GM18873 (cell line): ENCODE data around the gene LMO1.

ENCODE experiments used
- ATAC-seq: cut with Tn5 transposase; IDR thresholded peaks from one replicate; pipeline ENCODE4 v1.9.1; 2021; ENCODE audit warnings: mild to moderate bottlenecking, moderate library complexity, moderate number of reproducible peaks; ENCODE audit not compliant: unreplicated experiment, low FRiP score

The LMO1 gene

DNA sequence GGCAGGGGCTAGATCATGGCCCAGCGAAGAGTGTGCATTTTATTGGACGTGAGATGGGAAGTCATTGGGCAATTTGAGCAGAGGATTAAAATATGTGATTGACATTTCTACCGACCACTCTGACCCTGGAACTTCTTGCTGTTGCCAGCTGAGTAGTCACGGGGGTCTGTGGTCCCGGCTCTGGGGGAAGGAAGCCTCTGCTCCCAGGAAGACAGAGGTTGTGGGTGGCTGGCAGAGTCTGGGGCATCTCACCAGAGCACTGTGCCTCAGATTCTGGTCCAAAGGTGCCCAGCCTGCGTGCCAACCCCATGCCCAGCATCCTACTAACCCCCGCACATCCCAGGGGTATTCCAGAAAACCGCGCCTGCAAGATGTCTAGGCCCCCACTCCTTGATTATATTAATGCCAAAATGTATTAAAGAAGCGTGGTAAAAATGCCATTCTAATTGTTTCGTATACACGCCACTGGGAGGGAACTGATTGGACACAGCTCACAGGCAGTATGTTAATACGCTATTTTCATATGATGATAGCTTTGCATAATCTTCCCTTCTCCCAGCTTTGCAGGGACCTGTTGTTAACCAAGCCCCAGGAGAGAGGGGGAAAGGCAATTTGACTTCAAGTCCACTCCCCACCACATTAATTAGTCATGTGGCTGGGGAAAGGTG, 25.3 kb upstream of the LMO1 start:
- ATAC-seq: no peak

DNA sequence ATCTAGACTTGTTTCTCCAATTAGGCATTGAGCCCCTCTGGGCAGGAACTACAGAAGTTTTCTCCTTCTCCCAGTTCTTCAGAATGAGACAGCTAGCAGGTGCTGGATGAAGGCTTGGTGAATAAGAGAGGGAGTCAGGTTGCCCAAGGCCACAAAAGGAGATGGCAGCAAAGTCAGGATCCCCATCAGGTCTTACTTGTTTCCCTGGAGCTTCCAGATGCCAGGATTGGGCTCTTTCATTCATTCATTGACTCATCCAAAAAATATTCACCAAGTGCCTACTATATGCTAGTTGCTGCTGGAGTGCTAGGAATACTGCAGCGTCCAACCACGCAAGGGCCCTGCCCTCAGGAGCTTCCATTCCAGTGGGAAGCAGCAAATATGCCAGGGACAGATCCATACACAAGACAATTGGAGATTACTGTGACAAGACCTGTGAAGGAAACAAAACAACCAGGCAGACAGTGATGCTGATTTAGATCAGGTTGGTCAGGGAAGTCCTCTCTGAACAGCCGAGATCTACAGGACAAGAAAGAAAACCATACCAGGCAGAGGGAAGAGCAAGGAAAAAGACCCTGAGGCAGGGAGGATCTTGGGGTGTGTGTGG, 24.6 kb upstream of the LMO1 start:
- no peak for ATAC-seq

DNA sequence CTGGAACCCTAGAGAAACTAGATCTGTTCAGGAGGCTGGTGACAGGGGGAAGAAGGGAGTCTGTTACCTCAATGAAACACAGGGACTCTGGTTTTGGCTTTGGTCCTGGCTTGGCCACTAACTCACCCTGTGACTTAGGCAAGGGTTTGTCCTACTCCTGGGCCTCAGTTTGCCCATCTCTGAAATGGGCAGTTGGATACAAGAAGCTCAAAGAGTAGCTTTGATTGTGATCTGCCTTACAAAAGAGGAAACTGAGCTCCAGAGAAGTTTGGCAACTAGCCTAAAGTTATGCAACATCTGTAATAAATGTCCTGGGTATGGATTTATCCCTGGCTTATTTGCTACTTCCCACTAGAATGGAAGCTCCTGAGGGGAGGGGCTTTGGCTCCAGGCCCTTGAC, 24.0 kb upstream of the LMO1 start:
- ATAC-seq: no peak

DNA sequence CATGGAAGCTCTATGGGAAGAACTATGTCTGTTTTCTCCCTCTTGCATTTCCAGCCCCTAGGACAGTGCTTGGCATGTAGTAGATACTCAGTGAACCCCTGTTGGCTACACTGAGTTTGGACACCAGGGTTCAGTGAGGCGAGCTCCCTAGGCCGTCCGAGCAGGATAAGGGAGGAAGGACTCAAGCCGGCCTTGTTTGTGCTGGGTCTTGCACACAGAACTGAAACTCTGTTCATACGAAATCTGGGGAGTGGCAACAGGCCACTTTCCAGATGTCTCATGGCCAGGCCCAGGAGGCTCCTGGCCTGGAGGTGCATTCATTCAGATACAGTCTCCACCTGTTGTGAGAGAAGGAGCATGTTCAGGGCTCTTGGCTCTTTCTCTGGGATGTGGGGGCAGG, 23.6 kb upstream of the LMO1 start:
- no peak for ATAC-seq

DNA sequence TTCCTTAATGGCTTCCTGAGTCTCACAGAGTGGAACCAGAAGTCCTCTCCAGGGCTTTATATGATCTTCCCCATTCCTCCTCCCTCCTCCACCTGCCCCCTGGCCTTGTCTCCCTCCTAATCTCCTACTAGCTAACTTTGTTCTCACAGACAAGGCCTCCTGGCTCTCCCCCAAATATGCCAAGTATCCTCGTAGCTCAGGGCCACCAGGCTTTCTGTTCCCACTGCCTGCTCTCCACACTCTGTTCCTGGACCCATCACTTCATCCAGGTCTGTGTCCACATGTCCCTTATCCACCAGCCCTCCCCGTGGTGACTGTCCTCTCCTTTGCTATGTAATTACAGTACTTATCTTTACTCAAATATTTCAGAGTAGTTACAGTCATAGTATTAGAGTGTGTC, 23.2 kb upstream of the LMO1 start:
- ATAC-seq: no peak

DNA sequence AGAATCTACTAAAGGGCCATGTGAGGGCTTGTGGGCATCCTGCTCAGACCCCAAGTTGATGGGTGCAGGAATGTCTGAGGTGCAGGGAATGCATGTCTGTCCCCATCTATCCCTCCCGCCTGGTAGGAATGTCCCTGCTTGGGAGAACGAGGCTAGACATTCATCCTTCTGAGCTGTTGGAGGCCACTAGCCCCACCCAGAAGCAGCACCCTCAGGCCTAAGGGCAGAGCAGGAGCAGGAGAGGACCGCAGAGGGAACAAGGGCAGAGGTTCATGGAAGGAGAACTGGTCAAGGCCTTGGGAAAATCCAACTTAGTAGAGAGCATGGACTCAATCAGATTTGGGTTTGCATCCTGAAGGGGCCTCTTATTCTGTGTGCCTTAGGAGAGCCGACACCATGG, 22.1 kb upstream of the LMO1 start:
- no peak for ATAC-seq

DNA sequence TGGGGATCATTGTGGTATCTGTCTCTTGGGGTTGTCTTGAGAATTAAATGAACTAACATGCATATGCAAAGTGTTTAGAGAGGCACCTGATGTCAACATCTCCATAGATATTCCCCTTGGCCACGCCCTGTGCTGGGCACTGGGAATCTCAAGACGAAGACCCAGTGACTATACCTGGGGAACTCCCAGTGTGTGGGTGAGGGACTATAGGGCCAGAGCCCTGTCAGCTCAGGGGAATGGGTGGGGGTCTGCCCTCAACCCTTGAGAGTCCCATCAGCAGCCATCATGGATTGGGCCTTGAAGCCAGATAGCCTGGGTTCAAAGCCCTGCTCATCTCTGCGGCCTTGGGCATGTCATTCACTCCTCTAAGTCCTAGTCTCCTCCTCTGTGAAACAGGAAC, 21.6 kb upstream of the LMO1 start:
- ATAC-seq: no peak

DNA sequence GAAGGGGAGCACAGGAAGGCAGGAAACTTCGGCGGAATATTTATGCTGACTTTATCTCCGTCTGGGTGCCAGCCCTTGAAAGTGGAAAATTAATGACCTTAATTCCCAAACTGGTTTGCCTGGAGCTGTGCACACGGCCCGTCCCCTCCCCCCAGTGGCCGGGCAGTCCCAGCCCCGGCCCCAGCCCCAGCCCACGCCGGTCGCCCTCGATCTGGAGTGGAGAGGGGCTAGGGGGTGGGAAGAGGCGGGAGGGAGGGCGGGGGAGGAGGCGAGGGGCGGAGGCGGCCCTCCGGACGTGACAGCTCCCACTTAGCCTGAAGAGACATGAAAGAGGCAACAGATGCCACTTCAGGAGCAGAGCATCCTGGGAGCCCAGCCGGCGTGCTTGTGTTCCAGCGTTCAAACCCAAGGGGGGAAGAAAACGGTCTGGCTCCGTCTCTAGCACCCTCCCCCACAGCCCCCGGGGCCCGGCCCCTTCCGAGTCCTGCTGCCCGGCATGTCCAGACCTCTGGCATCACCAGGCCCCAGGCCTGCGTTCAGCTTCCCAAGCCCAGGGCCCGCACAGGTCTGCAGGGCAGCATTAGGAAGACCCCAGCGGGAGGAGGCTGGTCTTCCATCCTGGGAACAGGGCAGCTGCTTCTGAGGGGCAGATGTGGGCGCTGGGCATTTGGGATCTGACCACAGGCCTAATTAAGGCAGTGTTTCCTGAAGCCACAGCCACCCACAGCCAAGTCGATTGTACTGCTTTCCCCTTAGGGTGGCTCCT, 20.0 kb upstream of the LMO1 start:
- ATAC-seq: no peak

DNA sequence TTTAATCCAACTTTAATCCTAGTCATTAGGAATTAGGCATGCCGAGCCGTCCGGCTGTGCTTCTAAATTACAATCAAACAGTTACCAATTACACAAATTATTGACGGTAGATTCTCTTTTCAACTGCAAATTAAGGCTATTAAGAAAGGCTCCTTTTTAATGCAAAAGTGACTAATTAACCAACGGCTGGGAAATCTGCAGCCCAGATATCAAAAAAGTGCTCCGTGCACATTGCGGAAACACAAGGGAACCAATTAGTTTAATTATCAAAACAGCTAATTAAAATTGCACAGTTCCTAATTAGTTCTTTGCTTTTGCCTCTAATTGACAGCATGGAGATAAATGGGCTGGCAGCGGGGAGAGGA, 19.4 kb upstream of the LMO1 start:
- no peak for ATAC-seq

DNA sequence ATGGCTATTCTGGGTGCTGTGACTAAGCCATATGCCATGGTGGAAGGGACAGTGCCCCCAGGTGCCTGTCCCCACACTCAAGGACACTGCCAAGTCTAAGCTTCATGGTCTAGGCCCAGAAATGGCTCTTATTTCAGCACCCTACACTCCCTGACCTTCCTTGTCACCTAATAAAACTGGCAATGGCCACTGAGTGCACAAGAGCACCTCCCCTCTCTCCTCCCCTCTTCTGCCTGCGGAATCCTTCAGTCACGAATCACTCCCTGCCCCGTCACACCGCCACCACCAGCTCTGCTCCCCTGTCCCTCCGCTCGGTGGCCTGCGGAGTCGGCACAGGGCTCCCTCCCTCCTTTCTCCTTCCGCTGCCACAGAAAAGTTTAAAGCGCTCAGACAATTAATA, 19.0 kb upstream of the LMO1 start:
- no peak for ATAC-seq

DNA sequence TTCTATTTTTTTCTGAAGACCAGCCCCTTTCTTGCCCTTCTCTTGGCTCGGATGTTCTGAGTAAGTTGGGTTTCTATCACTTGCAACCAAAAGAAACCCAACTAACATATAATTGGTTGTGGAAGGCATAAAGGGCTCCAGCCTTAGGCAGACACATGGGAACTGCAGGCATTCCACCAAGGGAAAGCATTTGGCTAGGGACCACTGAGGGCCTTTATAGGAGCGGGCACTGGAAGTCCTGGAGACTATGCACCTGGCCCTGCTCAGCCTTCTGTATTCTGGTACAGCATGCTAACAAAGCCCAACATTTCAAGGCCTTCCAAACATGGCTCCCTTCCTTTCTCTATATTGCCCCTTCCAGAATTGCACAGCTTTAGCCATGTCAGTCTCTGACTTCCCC, 17.6 kb upstream of the LMO1 start:
- no peak for ATAC-seq

DNA sequence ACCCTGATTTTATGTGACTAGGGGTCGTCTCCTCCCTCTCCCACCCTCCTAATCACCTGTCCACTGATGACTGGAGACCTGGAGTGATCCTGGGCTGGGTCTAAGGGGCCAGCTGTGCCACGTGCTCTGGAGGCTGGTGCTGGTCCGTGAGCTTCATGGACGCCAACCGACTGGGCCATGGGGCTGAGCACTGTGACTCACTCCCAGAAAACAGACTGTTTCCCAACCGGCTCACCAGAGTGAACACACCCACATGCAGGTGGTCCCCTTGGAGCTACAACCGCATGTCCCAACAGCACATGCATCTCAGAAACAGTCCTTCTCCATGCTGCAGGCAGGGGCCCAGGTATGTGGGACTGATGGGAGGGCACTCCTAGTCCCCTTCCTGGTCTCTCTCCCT, 14.0 kb upstream of the LMO1 start:
- no peak for ATAC-seq

DNA sequence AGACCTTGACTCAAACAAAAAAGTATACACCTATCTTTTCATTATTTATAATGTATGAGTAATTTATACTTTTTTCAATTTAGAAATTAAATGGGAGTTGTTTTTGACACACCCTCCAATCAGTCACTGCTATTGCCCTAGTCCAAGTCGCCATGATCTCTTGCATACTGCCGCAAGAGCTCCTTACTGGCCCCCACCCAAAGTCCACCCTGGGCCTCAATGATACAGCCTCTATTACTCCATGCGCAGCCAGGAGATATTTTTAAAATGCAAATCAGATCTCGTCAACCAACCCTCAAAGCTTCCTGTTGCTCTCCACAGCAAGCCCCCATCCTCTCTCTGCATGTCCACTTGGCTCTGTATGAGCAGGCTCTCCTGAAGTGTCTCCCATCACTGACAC, 12.8 kb upstream of the LMO1 start:
- ATAC-seq: no peak

DNA sequence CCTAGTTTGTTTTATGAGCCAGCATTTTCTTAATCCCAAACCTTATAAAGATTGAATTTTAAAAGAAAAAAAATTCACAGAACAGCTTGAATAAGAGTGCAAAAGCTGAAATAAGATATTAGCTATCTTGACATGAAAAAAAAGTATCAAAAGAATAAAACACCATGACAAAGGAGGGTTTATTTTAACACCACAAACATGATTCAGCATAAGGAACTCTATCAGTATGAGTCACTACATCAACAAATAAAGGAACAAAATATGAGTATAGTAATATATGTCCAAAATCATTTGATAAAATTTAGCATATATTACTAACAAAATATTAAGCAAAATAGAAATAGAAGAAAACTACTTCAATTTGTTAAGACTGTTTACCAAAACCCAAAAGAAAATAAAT, 9.6 kb upstream of the LMO1 start:
- ATAC-seq: no peak

DNA sequence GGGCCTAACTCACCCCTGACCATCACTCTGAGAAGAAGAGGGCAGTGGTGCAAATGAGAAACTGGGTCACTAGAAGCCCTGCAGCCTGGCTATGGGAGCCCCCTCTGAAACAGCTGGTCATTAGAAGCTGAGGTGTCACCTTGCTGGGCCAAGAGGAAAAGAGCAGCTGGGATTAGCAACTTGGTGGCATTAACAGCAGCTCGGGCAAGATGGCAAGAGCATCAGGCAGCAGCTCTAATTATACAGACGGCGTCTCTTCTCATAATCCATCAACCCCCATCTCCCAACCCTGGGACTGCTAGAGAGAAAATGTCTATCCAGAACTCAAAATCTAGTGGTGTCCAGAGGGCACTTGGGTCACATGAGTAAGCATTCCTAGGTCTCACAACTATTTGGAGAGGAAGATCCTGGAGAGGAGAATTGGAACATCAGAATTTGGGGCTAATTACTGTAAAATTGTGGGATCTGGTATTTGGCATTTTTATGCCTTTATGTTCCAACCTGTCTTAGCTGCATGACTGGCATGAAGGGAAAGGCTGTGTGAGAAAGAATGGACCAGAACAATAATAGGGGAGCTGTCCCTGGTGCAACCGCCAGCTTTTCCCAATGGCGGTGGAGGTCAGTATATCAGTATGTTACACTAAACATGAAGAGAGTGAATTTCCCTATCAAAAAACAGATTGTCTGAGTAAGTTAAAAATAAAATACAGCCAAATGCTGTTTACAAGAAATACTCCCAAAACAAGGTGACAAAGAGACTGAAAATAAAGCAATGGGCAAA, 7.6 kb upstream of the LMO1 start:
- ATAC-seq: no peak

DNA sequence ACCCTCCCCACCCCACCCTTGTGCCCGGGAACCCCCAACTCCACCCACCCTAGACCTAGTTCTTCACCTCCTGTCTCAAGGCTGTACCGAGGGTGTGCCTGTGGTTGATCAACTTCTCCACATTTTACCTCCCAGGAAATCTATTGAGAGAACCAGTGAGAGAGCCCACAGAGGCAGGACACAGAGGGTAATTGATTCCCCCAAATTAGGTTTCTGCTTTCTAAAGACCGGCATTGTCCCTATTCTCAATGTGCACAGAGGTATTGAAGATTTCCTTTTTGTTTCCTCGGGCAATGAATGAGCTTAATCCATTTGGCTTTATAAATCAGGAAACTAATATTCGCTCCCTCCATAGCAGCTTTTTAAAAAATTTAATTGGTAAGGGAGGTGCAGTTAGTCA, 6.0 kb upstream of the LMO1 start:
- no peak for ATAC-seq

DNA sequence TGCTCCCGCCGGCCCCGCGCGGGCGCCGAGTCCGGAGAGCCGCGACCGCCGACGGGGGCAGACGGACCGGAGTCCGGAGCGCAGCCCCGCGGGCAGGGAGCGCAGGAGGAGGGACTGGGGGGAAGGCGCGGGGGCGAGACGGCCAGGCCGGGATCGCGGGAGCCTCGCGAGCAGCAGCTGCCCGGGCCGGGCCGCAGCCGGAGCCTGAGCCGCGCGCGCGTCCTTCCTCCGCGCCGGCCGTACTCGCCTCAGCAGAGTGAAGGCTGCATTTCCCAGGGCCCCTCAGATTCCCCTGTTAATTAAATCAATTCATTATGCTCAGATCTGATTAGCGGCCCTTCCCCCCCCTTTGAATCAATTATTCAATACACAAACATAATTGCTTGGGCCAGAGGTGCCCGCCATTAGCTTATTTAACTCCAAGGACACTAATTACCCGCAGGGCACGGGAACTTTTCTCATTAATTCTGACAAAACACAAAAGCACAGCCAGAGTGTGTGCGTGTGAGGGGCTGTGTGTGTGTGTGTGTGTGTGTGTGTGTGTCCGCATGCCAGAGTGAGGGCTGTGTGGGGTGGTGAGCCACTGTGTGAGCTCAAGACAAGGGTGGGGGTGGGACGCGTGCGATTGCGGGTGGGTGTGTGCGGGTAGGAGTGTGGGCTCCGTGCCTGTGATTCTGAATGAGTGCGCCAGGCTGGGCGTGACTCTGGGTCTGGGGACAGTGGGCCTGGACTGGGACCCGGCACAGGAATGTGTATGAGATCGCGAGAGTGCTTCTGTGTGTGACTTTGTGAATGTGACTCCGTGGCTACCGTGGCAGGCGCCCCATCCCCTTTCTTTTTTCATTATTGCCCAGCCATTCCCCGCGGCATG, 5.1 kb upstream of the LMO1 start:
- ATAC-seq: no peak

DNA sequence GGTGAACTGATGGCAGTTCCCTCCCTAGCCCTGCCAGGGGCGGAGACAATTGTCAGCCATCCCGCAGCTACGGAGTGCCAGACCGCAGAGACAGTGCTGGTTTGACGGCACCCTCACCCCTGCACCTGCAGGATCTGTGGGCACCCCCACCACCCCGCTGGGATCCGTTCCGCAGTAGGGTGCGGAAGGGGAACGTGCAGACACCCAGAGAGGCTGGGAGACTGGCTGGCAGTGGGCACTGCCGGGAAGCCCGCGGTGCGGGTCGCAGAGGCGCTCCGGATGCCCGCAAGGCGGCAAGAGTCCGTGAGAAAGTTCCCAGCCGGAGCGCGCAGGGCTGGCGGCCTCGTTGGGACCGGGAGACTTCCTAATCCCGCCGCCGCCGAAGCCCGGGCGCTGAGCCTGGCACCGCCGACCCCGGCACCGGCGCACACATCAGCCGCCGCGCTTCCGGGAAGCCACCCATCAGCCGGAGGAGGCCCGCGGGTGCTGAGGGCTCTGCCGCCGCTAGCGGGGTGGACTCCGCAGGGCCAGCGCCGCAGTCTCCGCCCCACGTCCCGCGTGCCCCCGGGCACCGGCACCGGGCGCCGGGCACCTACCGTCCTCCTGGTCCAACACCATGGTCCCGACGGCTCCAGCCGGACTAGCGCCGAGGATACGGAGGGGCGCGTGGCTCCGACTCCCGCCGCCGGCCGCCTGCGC, 4.3 kb upstream of the LMO1 start:
- ATAC-seq: no peak

DNA sequence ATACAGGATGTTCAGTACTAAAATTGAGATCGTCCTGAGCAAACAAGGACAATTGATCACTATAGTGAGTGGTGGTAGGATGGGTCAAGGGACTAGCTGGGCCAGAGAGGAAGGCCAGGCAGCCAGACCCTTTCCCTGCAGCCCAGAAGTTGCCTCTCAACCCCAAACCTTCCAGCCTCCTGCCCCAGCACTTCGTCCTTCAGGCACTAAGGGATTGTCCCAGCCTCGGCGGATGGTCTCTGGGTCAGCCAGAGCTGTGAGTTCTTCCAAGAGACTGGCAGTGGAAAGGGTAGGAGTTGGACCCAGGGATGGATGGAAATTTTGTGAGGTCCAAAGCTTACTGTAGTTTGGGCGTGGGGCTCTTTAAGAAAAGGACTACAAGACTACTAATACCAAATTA, 3.6 kb upstream of the LMO1 start:
- no peak for ATAC-seq
